GM19467 (cell line): ENCODE measurements around the gene RIOX2.
"Not testable (repeated sequence)": the region's sequence is repeated elsewhere in the genome, so short reads cannot be mapped to it uniquely, and the experiment has no call there.

Source experiments
- ATAC-seq: cut with Tn5 transposase; IDR thresholded peaks from one replicate; pipeline ENCODE4 v1.9.1; 2021; ENCODE audit warnings: mild to moderate bottlenecking, moderate library complexity; ENCODE audit not compliant: unreplicated experiment

Gene RIOX2

DNA sequence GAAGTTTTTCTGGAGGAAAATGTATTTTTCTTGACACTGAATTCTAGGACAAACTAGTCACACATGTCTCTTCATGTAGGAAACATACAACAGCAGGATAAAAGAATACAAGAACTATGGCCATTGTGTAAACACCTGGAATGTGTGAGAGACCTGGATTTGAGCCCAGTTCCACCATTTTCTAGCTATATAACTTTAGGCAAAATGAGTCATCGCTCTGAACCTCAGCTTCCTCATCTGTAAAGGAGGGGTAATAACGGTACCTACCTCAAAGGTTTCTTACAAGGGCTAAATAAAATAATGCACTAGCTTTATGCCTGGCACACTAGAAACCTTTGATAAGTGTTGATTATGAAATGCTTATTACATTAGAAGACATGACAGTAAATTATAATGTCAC, 57.8 kb downstream of the RIOX2 start:
- ATAC-seq: no peak

DNA sequence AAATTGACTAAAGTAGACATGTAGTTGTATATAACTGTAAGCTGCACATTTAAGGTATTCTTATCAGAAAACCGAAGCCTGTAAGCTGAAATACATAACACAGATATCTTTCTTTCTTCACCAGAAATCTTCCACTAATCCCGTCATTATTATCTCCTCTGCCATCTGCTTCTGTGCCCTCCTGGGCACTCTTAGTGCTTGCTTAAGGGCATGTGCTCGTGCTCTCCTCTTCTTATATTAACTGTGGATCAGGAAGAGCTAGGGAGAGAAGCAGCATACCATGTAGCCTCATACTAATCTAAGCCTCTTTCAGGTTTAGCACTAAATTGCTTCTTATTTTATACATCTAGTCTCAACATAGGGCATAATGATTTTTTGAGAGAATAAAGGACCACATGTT, 60.8 kb downstream of the RIOX2 start:
- ATAC-seq: no peak

DNA sequence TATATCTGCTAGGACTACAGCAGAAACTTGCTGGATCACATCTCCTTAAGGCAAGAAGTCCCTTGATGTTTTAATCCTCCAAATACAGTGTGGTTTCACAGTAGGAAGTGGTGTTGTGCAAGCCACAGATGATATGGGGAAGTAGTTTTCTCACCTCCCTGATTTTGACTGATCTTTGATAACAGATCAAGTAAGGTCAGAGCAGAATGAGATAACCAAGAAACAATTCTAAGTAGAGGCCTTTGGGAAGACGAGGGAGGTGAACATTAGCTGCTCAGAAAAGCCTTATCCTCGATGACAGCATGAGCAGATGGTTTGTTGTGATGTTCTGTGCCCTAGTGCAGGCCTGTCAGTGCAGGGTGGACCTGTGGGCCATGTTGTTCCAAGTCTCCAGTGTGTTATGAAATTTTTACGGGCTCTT, 61.3 kb downstream of the RIOX2 start:
- ATAC-seq: no peak

DNA sequence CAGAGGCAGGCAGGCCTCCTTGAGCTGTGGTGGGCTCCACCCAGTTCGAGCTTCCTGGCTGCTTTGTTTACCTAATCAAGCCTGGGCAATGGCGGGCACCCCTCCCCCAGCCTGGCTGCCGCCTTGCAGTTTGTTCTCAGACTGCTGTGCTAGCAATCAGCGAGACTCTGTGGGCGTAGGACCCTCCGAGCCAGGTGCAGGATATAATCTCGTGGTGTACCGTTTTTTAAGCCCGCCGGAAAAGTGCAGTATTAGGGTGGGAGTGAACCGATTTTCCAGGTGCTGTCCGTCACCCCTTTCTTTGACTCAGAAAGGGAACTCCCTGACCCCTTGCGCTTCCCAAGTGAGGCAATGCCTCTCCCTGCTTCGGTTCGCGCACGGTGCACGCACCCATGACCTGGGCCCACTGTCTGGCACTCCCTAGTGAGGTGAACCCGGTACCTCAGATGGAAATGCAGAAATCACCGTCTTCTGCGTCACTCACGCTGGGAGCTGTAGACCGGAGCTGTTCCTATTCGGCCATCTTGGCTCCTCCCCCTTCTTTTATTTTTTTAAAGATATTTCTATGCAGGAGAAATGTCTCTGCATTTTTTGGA, 61.9 kb downstream of the RIOX2 start:
- not testable (repeated sequence) for ATAC-seq

DNA sequence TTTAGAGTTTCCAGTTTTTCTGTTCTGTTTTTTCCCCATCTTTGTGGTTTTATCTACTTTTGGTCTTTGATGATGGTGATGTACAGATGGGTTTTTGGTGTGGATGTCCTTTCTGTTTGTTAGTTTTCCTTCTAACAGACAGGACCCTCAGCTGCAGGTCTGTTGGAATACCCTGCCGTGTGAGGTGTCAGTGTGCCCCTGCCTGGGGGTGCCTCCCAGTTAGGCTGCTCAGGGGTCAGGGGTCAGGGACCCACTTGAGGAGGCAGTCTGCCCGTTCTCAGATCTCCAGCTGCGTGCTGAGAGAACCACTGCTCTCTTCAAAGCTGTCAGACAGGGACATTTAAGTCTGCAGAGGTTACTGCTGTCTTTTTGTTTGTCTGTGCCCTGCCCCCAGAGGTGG, 62.4 kb downstream of the RIOX2 start:
- not testable (repeated sequence) for ATAC-seq

DNA sequence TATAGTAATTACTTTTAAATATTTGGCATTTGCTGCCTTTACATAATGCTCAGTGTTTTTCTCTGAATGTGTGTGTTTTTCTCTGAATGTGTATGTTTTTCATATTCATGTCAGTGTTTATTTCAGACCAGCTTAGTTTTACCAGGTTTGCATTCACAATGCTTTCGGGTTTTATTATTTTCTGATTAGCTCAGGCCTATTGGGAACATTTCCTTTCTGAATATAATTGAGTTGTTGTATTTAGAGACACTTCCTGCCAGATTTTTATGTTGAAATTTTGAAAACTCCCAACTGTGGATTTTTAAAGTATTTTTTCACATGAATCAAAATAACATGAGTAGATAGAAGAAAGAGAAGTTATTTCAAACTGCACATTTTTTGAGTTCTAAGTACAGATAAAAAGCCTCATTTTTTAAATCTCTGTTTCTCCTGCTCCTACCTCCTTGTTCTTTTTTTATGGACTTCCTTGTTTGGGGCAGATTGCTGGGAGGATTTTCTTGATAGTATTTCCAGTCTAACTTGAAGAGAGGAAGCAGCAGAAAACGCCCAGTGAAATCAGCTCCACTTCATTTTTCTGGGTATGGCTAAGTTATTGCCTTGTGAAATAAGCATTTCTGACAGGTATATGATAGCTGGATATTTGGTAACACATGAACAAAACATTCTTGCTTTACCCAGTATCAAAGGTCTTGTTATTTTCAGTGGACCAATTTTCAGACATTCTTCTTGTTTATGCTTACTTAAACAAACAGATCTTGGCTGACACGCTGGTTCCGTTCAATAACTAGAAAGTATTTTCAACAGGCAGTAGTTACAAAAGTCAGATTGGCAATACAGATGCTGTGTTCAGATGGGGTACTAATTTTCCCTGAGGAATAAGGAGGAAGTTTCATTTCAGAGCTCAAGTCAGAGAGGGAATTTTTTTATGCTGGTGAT, 70.7 kb downstream of the RIOX2 start:
- no peak for ATAC-seq

DNA sequence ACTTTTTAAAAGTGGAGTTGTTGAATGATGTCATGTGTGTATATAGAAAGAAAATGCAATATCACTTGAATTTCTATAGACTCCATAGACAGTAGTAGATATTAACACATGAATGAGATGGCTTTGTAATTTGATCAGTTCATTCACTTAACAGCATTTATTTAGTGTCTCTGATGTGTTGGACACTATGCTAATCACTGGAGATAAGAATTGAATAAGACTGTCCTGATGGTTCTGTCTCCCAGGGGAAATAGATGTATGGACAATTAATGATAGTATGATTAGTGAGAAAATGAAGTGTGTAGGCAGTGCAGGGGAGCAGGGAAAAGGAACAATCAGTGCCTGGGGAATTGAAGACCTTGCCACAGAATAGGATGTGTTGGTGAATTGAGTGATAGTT, 72.9 kb downstream of the RIOX2 start:
- no peak for ATAC-seq

DNA sequence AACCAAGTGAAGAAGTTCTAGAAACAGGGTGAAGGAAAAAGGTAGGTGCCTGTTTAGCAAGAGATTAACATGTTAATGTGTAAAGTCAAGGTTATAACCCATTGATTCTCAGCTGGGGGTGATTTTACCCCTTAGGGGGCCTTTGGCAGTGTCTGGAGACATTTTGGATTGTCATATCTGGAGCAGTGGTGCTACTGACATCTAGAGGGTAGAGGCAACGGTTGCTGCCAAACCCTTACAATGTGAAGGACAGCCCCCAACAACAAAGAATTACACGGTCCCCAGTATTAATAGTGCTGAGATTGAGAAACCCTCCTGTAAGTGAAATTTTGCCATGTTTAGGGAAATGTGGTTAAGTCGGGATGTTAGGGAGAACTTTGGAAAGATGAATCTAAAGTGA, 75.7 kb downstream of the RIOX2 start:
- ATAC-seq: no peak

DNA sequence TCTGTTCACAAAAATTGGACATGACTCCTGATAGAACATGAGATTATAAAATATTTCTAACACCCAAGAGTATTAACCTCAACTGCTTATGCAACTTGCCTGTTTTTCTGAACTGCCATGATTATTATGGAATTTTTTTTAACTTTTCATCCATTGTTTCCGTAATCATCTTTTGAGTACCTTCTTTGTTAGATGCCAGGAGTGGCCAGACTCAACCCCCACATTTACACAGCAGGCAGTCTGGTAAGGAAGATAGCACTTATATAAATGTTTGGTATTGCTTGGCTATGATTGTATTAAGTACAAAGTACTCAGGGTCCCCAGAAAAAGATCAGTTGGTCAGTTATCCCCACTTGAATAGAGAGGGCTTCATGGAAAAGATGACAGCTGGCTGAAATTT, 76.1 kb downstream of the RIOX2 start:
- no peak for ATAC-seq

DNA sequence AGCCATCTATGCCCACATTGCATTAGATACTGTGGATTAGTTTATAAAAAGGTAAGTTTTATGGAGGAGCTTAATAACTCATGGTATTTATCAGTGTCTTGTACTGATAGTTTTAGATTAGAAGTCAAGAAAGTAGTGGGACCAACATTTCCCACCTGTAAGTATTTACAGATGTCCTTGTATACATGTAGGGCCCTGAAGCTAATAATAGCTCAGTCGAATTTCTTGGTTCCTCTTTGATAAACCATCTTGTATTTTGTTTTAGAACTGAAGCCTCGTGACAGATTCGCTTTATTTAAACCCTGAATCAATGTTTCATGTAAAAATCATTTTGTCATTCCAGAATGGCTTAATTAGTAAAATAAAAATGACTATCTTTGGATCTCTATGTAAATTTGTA, 77.0 kb downstream of the RIOX2 start:
- ATAC-seq: peak; percentile 67

DNA sequence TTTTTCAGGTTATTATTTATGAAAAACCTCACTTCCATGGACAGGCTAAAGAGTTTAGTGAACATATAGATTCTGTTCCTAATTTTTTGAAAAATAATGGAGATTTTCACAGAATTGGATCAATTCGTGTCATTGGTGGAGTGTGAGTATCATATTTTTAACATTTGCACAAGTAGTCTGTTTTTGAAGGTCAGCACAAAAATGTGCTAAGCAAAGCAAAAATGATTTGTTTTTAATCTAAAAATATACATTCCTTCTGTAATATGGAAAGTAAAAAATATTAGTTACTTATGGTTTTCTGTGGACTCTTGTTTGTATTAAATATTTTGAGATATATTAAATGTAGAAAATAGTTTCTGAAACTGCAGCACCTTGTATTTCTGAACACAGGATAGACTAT, 79.4 kb downstream of the RIOX2 start:
- no peak for ATAC-seq
